ENCODE measurements around the gene TIGD3. TPM values are rescaled to one million over a fixed set of nuclear protein-coding genes. Genes with fewer than 3 reads are reported as not detected.

Gene TIGD3
- total and polyA plus RNA-seq, 2 of the 8 experiments (the other 6 are each of a cell fraction or from before 2014, with no cell fraction given), result 1.1 to 1.3 TPM

GRCh38 chr11:65392899-65393298, 38.3 kb downstream of the TIGD3 start (continued):
- no peak for TF ChIP-seq CHD7 (IDR thresholded peaks at IDR 0.05; ENCODE audit: insufficient replicate concordance, low read length)
- TF ChIP-seq TEAD4 (IDR thresholded peaks at IDR 0.05; ENCODE audit: low read depth, low read length), result no peak
- no peak for TF ChIP-seq CTCF (IDR thresholded peaks at IDR 0.05; ENCODE audit: control extremely low read depth in 1 of 3, insufficient read depth in 1 of 3, low read depth in 1 of 3, low read length in 3 of 3)
- TF ChIP-seq PHF8 (conservative IDR thresholded peaks at IDR 0.05; ENCODE audit: low read depth, low read length), result no peak

Data from H1 (cell line).